Mucosa of rectum (tissue), 2 donors: ENCODE results near the gene TMEM184B.

Experiments
- H3K27ac ChIP-seq, 2 donors: one replicate each; pipeline ENCODE4 v1.7.0; 2013; ENCODE audit warnings: inconsistent platforms in 2 of 2, low read depth in 2 of 2, low read length in 2 of 2
- H3K27me3 ChIP-seq, 2 donors: one replicate each; pipeline ENCODE4 v1.7.0; 2013; ENCODE audit warnings: low read length in 2 of 2; ENCODE audit not compliant: control insufficient read depth in 2 of 2, insufficient read depth in 2 of 2
- H3K36me3 ChIP-seq, 2 donors: one replicate each; pipeline ENCODE4 v1.7.0; 2013; ENCODE audit warnings: low read length in 2 of 2; ENCODE audit not compliant: control insufficient read depth in 2 of 2, insufficient read depth in 2 of 2
- H3K4me1 ChIP-seq, 2 donors: one replicate each; pipeline ENCODE4 v1.7.0; 2013; ENCODE audit warnings: low read length in 2 of 2, mild to moderate bottlenecking in 1 of 2; ENCODE audit not compliant: control insufficient read depth in 2 of 2, insufficient read depth in 2 of 2
- H3K4me3 ChIP-seq, 2 donors: one replicate each; pipeline ENCODE4 v1.7.0; 2013; ENCODE audit warnings: low read length in 2 of 2
- H3K9ac ChIP-seq, 2 donors: one replicate each; pipeline ENCODE4 v1.7.0; 2013; ENCODE audit warnings: low read length in 2 of 2, low read depth in 1 of 2, mild to moderate bottlenecking in 1 of 2
- H3K9me3 ChIP-seq, 2 donors: one replicate each; pipeline ENCODE4 v1.7.0; 2013; ENCODE audit warnings: low read length in 2 of 2; ENCODE audit not compliant: control insufficient read depth in 2 of 2
- donor health status: healthy.
- donor health status: Normal muscosa, but diverticular disease.

Gene TMEM184B

DNA sequence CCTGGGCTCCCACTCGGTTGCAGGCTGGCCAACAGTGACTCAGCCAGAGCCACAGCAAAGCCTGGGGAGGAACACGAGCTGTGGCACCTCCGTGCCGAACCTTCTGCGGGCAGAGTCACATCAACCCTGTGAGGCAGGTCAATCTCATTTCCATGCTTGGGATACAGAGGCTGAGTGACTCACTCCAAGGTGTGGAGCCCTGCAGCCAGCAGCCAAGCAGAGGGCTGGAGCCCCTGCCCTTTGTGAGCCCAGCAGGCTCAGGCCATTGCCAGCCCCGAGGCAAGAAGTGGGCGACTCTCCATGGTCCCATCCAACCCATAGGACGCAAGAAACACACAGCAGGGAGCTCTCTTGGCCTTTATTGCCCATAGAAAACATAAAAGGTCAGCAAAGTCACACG, 23.1 kb upstream of the TMEM184B start:
- Histone ChIP-seq H3K4me1 (peaks cover under 1 to 3% of the 10 kb centered on the region in 2 donors), H3K27me3 (no peaks in the 10 kb centered on the region), H3K9me3 (no peaks in the 10 kb centered on the region), H3K27ac (no peak overlapping the region), H3K9ac (no peak overlapping the region), H3K36me3 (peaks cover 62 to 82% of the 10 kb centered on the region in 2 donors), H3K4me3 (no peak overlapping the region)

DNA sequence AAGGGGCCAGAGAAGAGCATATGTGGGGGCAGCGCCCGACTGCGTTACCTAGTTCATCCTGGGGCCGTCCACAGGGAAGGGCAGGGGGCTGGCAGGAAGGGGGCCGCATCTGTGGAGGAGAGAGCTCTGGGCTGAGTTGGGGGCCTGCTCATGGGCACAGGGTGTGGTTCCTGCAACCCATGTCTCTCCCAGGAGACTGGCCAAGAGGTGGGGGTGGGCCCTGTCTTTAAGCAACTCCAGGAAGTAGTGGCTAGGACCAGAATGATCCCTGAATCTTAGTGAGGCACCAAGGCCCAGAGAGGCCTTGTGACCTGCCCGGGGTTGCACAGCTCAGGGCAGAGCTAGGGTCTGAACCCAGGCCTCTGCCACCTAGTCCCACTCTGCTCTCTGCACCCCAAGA, 22.5 kb upstream of the TMEM184B start:
- Histone ChIP-seq H3K27ac (no peak overlapping the region), H3K27me3 (no peaks in the 10 kb centered on the region), H3K36me3 (peaks cover 57 to 77% of the 10 kb centered on the region in 2 donors), H3K4me1 (peaks cover 3 to 4% of the 10 kb centered on the region in 2 donors), H3K9me3 (no peaks in the 10 kb centered on the region), H3K4me3 (no peak overlapping the region), H3K9ac (no peak overlapping the region)

DNA sequence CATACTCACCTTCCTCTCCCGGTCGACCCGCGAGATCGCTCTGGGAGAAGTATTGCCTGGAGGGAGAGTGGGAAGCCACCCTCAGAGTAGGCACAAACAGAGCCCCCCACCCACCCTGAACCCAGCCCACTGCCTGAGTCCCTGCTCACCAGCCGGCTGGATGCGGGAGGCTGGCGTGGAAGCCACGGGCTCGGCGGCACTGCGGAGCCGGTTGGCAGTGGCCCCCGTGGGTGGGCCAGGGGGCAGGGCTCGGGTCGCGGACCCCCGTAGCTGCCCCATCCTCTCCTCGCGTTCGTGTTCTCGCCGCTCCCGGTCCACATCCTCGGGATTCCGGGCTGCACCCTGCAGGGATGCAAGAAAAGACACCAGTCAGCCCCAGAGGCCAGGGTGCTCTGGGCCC, 21.4 kb upstream of the TMEM184B start:
- Histone ChIP-seq H3K36me3 (peaks cover 46 to 68% of the 10 kb centered on the region in 2 donors), H3K9me3 (no peaks in the 10 kb centered on the region), H3K27ac (no peak overlapping the region), H3K9ac (no peak overlapping the region), H3K27me3 (no peaks in the 10 kb centered on the region), H3K4me1 (peaks cover 4 to 7% of the 10 kb centered on the region in 2 donors), H3K4me3 (no peak overlapping the region)

DNA sequence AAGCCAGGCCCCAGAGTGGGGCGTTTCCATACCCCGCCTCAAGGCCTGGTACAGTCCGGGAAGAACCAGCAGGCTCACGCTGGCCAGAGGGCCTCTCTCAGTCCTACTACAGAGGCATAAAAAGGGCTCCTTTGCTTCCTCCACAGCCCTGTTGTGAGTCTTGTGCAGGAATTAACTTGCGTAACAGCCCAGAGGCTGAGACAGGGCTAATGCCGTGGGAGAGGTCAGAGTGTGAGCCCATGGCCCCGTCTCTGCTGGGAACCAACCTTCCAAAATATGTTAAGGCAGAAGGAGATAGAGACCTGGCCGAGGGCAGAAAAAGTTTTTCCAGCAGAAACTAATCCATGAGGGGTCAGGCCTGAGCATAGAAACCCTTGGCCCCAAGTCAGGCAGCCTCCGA, 19.9 kb upstream of the TMEM184B start:
- H3K4me3 ChIP-seq = no peak overlapping the region
- no peak overlapping the region for H3K27ac ChIP-seq
- peaks cover 36 to 53% of the 10 kb centered on the region in 2 donors for H3K36me3 ChIP-seq
- H3K9ac ChIP-seq = no peak overlapping the region
- no peaks in the 10 kb centered on the region for H3K27me3 ChIP-seq
- H3K9me3 ChIP-seq = no peaks in the 10 kb centered on the region
- H3K4me1 ChIP-seq = peaks cover 4 to 7% of the 10 kb centered on the region in 2 donors

DNA sequence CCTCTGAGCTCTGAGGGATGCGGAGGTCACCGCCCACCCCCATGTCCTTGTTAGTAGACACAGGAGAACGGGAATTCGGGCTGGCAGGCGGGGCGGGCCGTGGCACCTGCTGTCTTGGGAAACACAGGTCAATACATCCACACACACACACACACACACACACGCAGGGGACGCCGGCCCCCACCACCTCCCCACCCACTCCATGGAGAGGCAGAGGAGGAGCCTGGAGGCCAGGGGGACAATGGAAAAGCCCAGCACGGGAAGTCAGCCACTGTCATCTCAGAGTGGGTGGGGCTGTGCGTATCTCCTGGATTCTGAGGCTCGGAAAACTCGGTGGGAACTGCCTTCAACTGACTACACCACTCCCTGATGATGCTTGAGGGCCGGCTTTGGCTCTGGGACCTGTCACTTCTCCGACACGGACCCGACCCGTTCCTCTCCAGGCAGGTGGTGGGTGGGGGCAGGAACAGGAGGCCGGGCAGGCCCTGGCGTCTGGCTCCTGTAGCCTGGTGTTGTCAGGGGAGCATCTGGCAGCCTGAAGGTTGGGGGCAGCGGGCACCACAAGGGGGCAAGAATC, 18.5 kb upstream of the TMEM184B start:
- H3K27ac ChIP-seq = peak overlapping the region; percentile 23 to 42

DNA sequence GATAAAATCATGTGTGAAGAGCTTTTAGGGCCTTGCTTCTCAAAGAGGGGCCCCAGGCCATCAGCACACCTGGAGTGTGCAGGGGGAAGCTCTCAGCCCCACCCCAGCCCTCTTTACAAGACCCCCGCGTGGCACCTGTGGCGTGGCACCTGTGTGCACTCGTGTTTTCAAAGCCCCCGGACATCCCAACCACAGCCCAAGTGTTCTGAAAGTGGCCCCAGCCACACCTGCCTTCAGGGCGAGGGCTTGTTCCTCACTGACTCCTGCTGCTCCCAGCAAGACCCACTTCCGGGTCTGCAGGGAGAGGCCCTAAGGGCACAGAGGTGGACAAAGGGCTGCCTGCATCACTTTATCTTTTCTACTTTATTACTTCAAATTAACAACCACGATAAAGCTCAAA, 17.5 kb upstream of the TMEM184B start:
- Histone ChIP-seq H3K36me3 (peaks cover 14 to 33% of the 10 kb centered on the region in 2 donors), H3K27ac (peak overlapping the region; percentile 45 to 64), H3K27me3 (no peaks in the 10 kb centered on the region)

More for the DNA sequence above, 18.5 kb upstream of the TMEM184B start:
- peaks cover 23 to 40% of the 10 kb centered on the region in 2 donors for H3K36me3 ChIP-seq
- H3K27me3 ChIP-seq = no peaks in the 10 kb centered on the region
- no peak overlapping the region for H3K9ac ChIP-seq
- no peaks in the 10 kb centered on the region for H3K9me3 ChIP-seq
- no peak overlapping the region for H3K4me3 ChIP-seq
- peaks cover 4 to 7% of the 10 kb centered on the region in 2 donors for H3K4me1 ChIP-seq

DNA sequence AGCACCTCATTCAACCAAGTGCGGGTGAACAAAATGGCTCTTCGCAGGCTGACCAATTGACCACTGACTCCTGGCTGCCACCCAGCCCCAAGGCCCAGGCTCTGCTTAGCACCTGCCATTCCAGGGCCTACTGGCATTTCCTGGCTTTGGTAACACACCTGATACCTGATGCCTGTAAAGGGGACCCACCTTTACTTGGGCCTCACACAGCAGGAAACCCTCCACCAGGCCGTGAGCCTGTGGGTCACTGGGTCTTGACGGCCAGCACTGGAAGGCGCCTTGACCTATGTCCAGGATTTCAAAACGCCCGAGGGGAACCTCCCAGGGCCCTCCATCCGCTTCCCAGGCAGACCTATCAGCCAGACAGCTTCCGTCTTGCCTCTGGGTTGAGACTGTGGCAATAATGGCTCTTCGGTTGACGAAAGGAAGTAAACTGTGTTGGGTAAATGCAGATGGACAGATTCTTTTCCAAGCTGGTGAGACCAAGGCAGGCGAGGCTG, 16.8 kb upstream of the TMEM184B start:
- Histone ChIP-seq H3K36me3 (peaks cover 12 to 26% of the 10 kb centered on the region in 2 donors), H3K27ac (peak overlapping the region in 1 of 2 donors; percentile 64), H3K4me3 (no peak overlapping the region), H3K9me3 (no peaks in the 10 kb centered on the region), H3K4me1 (peaks cover 4 to 7% of the 10 kb centered on the region in 2 donors), H3K27me3 (no peaks in the 10 kb centered on the region), H3K9ac (no peak overlapping the region)

More for the DNA sequence above, 17.5 kb upstream of the TMEM184B start:
- no peak overlapping the region for H3K4me3 ChIP-seq
- H3K4me1 ChIP-seq = peaks cover 4 to 7% of the 10 kb centered on the region in 2 donors
- H3K9ac ChIP-seq = peak overlapping the region in 1 of 2 donors; percentile 8
- no peaks in the 10 kb centered on the region for H3K9me3 ChIP-seq

DNA sequence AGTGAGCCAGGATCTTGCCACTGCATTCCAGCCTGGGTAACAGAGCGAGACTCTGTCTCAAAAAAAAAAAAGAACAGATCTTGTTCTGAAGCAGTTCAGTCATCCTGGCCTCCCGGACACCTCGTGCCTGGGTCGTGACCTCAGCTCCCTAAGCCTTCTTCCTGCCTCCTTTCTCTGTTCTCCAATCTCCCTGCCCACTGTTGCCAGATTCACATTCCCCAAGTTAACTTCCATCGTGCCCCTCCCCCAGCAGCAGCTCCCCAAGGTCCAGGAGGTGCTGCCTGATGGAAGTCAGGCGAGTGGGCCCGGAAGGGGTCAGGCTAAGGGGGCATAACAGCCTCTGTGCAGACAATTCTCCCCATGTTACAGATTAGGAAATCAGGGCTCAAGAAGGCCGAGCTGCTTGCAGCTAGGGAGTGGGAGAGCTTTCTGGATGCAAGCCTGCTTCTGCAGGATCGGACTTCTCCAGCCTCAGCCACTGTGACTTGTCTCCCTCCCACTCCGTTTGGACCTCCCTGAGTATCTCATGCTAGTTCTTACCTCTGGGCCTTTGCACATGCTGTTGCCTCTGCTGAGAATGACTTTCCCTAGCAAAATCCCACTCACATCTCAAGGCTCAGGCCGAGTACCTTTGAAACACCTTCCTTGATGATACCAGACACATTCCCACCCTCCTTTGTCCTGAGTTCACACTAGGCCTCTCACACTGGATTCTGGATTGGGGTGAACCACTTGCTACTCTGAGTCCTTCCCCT, 14.3 kb upstream of the TMEM184B start:
- Histone ChIP-seq H3K4me3 (no peak overlapping the region), H3K27me3 (no peaks in the 10 kb centered on the region), H3K9me3 (no peaks in the 10 kb centered on the region), H3K4me1 (peaks cover 9 to 11% of the 10 kb centered on the region in 2 donors), H3K27ac (no peak overlapping the region), H3K36me3 (peaks cover 0 to 13% of the 10 kb centered on the region in 2 donors), H3K9ac (no peak overlapping the region)

DNA sequence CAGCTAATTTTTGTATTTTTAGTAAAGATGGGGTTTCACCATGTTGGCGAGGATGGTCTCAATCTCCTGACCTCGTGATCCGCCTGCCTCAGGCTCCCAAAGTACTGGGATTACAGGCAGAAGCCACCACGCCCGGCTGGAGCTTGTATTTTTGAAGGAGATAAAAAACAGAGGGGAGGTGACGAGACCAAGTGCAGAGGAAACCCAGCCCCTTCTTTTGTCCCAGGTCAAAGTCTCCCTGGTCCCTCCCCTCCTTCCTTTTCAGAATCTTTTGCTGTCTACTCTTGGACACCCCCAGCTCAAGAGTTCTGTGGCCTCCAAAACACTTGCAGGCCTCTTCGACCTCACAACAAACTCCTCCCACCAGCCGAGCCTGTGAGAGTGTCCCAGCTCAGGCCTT, 12.2 kb upstream of the TMEM184B start:
- no peak overlapping the region for H3K4me3 ChIP-seq
- no peaks in the 10 kb centered on the region for H3K27me3 ChIP-seq
- no peak overlapping the region for H3K27ac ChIP-seq
- H3K4me1 ChIP-seq = peaks cover 5% of the 10 kb centered on the region in 2 donors
- no peak overlapping the region for H3K9ac ChIP-seq
- peaks cover 0 to 4% of the 10 kb centered on the region in 2 donors for H3K36me3 ChIP-seq
- no peaks in the 10 kb centered on the region for H3K9me3 ChIP-seq

DNA sequence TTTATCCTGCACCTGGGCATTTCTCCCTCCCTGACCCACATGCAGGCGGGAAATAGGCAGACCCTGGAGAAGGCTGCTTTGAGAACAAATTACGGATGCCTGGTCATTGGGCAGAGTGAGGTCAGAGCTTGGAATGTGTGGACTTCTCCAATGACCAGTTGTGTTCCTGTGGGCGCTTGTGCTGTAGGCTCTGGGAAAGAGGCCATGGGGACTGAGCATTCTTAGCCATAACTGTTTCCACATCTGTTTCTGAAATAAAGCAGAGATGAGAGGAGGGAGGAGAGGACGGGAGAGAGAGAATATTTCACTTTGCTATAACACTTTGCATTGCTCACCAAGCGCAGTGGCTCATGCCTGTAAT, 11.2 kb upstream of the TMEM184B start:
- Histone ChIP-seq H3K9ac (no peak overlapping the region), H3K27me3 (no peaks in the 10 kb centered on the region), H3K4me1 (peaks cover 5% of the 10 kb centered on the region in 2 donors), H3K9me3 (no peaks in the 10 kb centered on the region), H3K36me3 (peaks cover 0 to 3% of the 10 kb centered on the region in 2 donors), H3K27ac (peak overlapping the region in 1 of 2 donors; percentile 58), H3K4me3 (no peak overlapping the region)
